Mesenchymal stem cell (in vitro differentiated cells and primary cell): ENCODE results near the gene XAF1.

Experiments used
- DNase-seq: peaks from one replicate; pipeline ENCODE4 v3.0.0-alpha.2; 2013
- H2AFZ ChIP-seq: one replicate; pipeline ENCODE4 v1.6.1; 2013; ENCODE audit warnings: low read depth, mild to moderate bottlenecking, control low read depth, inconsistent platforms, low read length, moderate library complexity
- H2AK5ac ChIP-seq: 2 replicates; pipeline ENCODE4 v1.6.1; 2013; ENCODE audit warnings: low read length, moderate library complexity, mild to moderate bottlenecking, inconsistent platforms; ENCODE audit not compliant: severe bottlenecking
- H2BK120ac ChIP-seq: one replicate; pipeline ENCODE4 v1.6.1; 2013; ENCODE audit warnings: low read depth, mild to moderate bottlenecking, inconsistent platforms, low read length, moderate library complexity
- H2BK12ac ChIP-seq, 2 experiments: one replicate each; pipeline ENCODE4 v1.6.1; 2013; ENCODE audit warnings: inconsistent platforms in 2 of 2, low read length in 2 of 2, mild to moderate bottlenecking in 2 of 2, moderate library complexity in 2 of 2, control low read depth in 1 of 2
- H2BK15ac ChIP-seq: one replicate; pipeline ENCODE4 v1.6.1; 2013; ENCODE audit warnings: mild to moderate bottlenecking, low read depth, inconsistent platforms; ENCODE audit not compliant: poor library complexity, severe bottlenecking
- H2BK5ac ChIP-seq: 2 replicates; pipeline ENCODE4 v1.6.1; 2013; ENCODE audit warnings: low read depth, mild to moderate bottlenecking, low read length, control low read depth, inconsistent platforms; ENCODE audit not compliant: poor library complexity, severe bottlenecking
- H3K14ac ChIP-seq, 2 experiments: one replicate each; pipeline ENCODE4 v1.6.1; 2013; ENCODE audit warnings: inconsistent platforms in 2 of 2, low read length in 2 of 2, control low read depth in 1 of 2, mild to moderate bottlenecking in 1 of 2, moderate library complexity in 1 of 2
- H3K18ac ChIP-seq, 2 experiments: one replicate each; pipeline ENCODE4 v1.6.1; 2013; ENCODE audit warnings: inconsistent platforms in 2 of 2, low read length in 2 of 2, control low read depth in 1 of 2, low read depth in 1 of 2, mild to moderate bottlenecking in 1 of 2
- H3K23ac ChIP-seq, 2 experiments: one replicate each; pipeline ENCODE4 v1.6.1; 2013; ENCODE audit warnings: inconsistent platforms in 2 of 2, low read length in 2 of 2, mild to moderate bottlenecking in 2 of 2, moderate library complexity in 2 of 2, control low read depth in 1 of 2
- H3K27ac ChIP-seq: 2 replicates; pipeline ENCODE4 v1.5.1; 2013; ENCODE audit warnings: mild to moderate bottlenecking, moderate library complexity, low read length, control low read depth, inconsistent platforms; ENCODE audit not compliant: poor library complexity, severe bottlenecking
- H3K27me3 ChIP-seq, 2 experiments: 2 replicates each; pipeline versions ENCODE4 v1.6.1 to v1.7.0; 2013; ENCODE audit warnings: low read length in 2 of 2, mild to moderate bottlenecking in 2 of 2, moderate library complexity in 2 of 2, control low read depth in 1 of 2, inconsistent platforms in 1 of 2; ENCODE audit not compliant: control insufficient read depth in 1 of 2, insufficient read depth in 1 of 2
- H3K36me3 ChIP-seq, 2 experiments: 2 replicates each; pipeline versions ENCODE4 v1.6.1 to v1.7.0; 2013; ENCODE audit warnings: low read length in 2 of 2, control low read depth in 1 of 2, inconsistent platforms in 1 of 2, low read depth in 1 of 2, mild to moderate bottlenecking in 1 of 2; ENCODE audit not compliant: insufficient read depth in 2 of 2, control insufficient read depth in 1 of 2
- H3K4ac ChIP-seq, 2 experiments: one replicate each; pipeline ENCODE4 v1.6.1; 2013; ENCODE audit warnings: inconsistent platforms in 2 of 2, low read length in 2 of 2, mild to moderate bottlenecking in 2 of 2, moderate library complexity in 2 of 2, control low read depth in 1 of 2, low read depth in 1 of 2
- H3K4me1 ChIP-seq: 2 replicates; pipeline ENCODE4 v1.6.1; 2013; ENCODE audit warnings: low read depth, low read length, control low read depth; ENCODE audit not compliant: control insufficient read depth, insufficient read depth
- H3K4me2 ChIP-seq: 2 replicates; pipeline ENCODE4 v1.6.1; 2013; ENCODE audit warnings: low read length, mild to moderate bottlenecking, inconsistent platforms; ENCODE audit not compliant: poor library complexity, severe bottlenecking
- H3K4me3 ChIP-seq, 2 experiments: 2 replicates each; pipeline versions ENCODE4 v1.5.1 to v1.7.0; 2013; ENCODE audit warnings: low read length in 2 of 2, mild to moderate bottlenecking in 2 of 2, control low read depth in 1 of 2, low read depth in 1 of 2; ENCODE audit not compliant: insufficient read depth in 1 of 2
- H3K79me1 ChIP-seq: replicated peaks from 2 replicates; pipeline ENCODE4 v1.6.1; 2013; ENCODE audit warnings: mild to moderate bottlenecking, control low read depth, low read length, inconsistent platforms; ENCODE audit not compliant: poor library complexity, severe bottlenecking
- H3K9ac ChIP-seq: 2 replicates; pipeline ENCODE4 v1.7.0; 2013; ENCODE audit warnings: mild to moderate bottlenecking, low read length, moderate library complexity
- H3K9me3 ChIP-seq: 2 replicates; pipeline ENCODE4 v1.7.0; 2013; ENCODE audit warnings: mild to moderate bottlenecking, low read length; ENCODE audit not compliant: control insufficient read depth
- H4K8ac ChIP-seq: one replicate; pipeline ENCODE4 v1.6.1; 2013; ENCODE audit warnings: inconsistent platforms, mild to moderate bottlenecking, low read length, moderate library complexity
- H4K91ac ChIP-seq: one replicate; pipeline ENCODE4 v1.6.1; 2013; ENCODE audit warnings: mild to moderate bottlenecking, low read length, inconsistent platforms
- WGBS: methylation state at CpG from one replicate; pipeline ENCODE4 v1.1.7; 2013; ENCODE audit warnings: mixed read lengths; 5-methylcytosine and 5-hydroxymethylcytosine counted together

XAF1 gene

GRCh38 chr17:6789146-6789545 is 33.3 kb downstream of the XAF1 start:
- H2AK5ac ChIP-seq: no peak overlapping the region
- no peak overlapping the region for H3K4ac ChIP-seq
- H3K79me1 ChIP-seq: no peaks in the 10 kb centered on the region
- no peak overlapping the region for H2BK12ac ChIP-seq
- no peak overlapping the region for H3K4me2 ChIP-seq
- no peak overlapping the region for H2BK15ac ChIP-seq
- H3K9ac ChIP-seq: no peak overlapping the region
- DNase-seq: no peak
- H2AFZ ChIP-seq: no peak overlapping the region
- H3K4me3 ChIP-seq: no peak overlapping the region
- no peak overlapping the region for H2BK120ac ChIP-seq
- no peak overlapping the region for H3K14ac ChIP-seq
- no peak overlapping the region for H3K27ac ChIP-seq
- no peaks in the 10 kb centered on the region for H3K36me3 ChIP-seq
- no peak overlapping the region for H3K23ac ChIP-seq
- no peaks in the 10 kb centered on the region for H3K9me3 ChIP-seq
- no peak overlapping the region for H3K18ac ChIP-seq
- H4K91ac ChIP-seq: no peak overlapping the region
- 56% methylated on average over 3 of the region's 4 CpGs for WGBS
- H2BK5ac ChIP-seq: no peak overlapping the region
- no peaks in the 10 kb centered on the region for H3K4me1 ChIP-seq
- H4K8ac ChIP-seq: no peak overlapping the region
- H3K27me3 ChIP-seq: peaks cover 13 to 39% of the 10 kb centered on the region in 2 experiments

GRCh38 chr17:6793748-6794493 is 38.1 kb downstream of the XAF1 start:
- Histone ChIP-seq H3K27me3 (peaks cover 13 to 43% of the 10 kb centered on the region in 2 experiments), H2BK12ac (no peak overlapping the region), H3K79me1 (no peaks in the 10 kb centered on the region), H3K23ac (no peak overlapping the region), H2BK15ac (no peak overlapping the region), H3K4ac (no peak overlapping the region), H4K91ac (no peak overlapping the region), H2AK5ac (no peak overlapping the region), H2BK120ac (no peak overlapping the region), H3K4me3 (no peak overlapping the region), H3K9me3 (no peaks in the 10 kb centered on the region), H3K18ac (no peak overlapping the region), H3K4me2 (no peak overlapping the region), H4K8ac (no peak overlapping the region), H3K4me1 (no peaks in the 10 kb centered on the region), H2AFZ (no peak overlapping the region), H3K36me3 (no peaks in the 10 kb centered on the region), H3K27ac (no peak overlapping the region), H2BK5ac (no peak overlapping the region), H3K14ac (no peak overlapping the region), H3K9ac (no peak overlapping the region)
- 71% methylated on average over 4 of the region's 5 CpGs for WGBS
- DNase-seq: no peak

- H3K4ac ChIP-seq: no peak overlapping the region
- H3K4me3 ChIP-seq: no peak overlapping the region
- no peak overlapping the region for H2AK5ac ChIP-seq
- H3K79me1 ChIP-seq: no peaks in the 10 kb centered on the region
- H2AFZ ChIP-seq: no peak overlapping the region
- H4K91ac ChIP-seq: no peak overlapping the region
- no peak overlapping the region for H2BK12ac ChIP-seq
- no peak overlapping the region for H2BK15ac ChIP-seq
- no peak for DNase-seq
- no peaks in the 10 kb centered on the region for H3K4me1 ChIP-seq
- no peak overlapping the region for H3K4me2 ChIP-seq
- peaks cover 8 to 48% of the 10 kb centered on the region in 2 experiments for H3K27me3 ChIP-seq
- no peak overlapping the region for H3K27ac ChIP-seq
- H4K8ac ChIP-seq: no peak overlapping the region
- H3K23ac ChIP-seq: no peak overlapping the region
- no peak overlapping the region for H3K9ac ChIP-seq
- WGBS: 79% methylated on average over 10 of the region's 10 CpGs
- no peak overlapping the region for H3K18ac ChIP-seq
- no peaks in the 10 kb centered on the region for H3K36me3 ChIP-seq
- H2BK120ac ChIP-seq: no peak overlapping the region
- no peak overlapping the region for H2BK5ac ChIP-seq
- no peaks in the 10 kb centered on the region for H3K9me3 ChIP-seq
- H3K14ac ChIP-seq: no peak overlapping the region
Observed at GRCh38 chr17:6796017-6796886, 40.4 kb downstream of the XAF1 start.

GRCh38 chr17:6796887-6797490 is 41.1 kb downstream of the XAF1 start:
- Histone ChIP-seq H3K4me1 (no peaks in the 10 kb centered on the region), H3K9me3 (no peaks in the 10 kb centered on the region), H2BK15ac (no peak overlapping the region), H3K27ac (no peak overlapping the region), H3K23ac (no peak overlapping the region), H2BK120ac (no peak overlapping the region), H3K4me3 (no peak overlapping the region), H3K4me2 (no peak overlapping the region), H2AK5ac (no peak overlapping the region), H3K36me3 (no peaks in the 10 kb centered on the region), H3K27me3 (peaks cover 5 to 44% of the 10 kb centered on the region in 2 experiments), H2AFZ (no peak overlapping the region), H3K9ac (no peak overlapping the region), H2BK12ac (no peak overlapping the region), H4K8ac (no peak overlapping the region), H3K14ac (no peak overlapping the region), H2BK5ac (no peak overlapping the region), H3K18ac (no peak overlapping the region), H3K4ac (no peak overlapping the region), H3K79me1 (no peaks in the 10 kb centered on the region), H4K91ac (no peak overlapping the region)
- no peak for DNase-seq
- WGBS: 90% methylated on average over 2 of the region's 2 CpGs
